Erythroblast (primary cell): Measurements from ENCODE around the gene ME3.

Experiments used
- GATA1 ChIP-seq: IDR thresholded peaks from 2 replicates; pipeline ENCODE4 v1.6.1; 2011; ENCODE audit warnings: low read depth, mild to moderate bottlenecking, control low read depth, low read length, moderate library complexity
- POLR2A ChIP-seq: IDR thresholded peaks from 2 replicates; pipeline ENCODE4 v1.6.1; 2011; ENCODE audit warnings: mild to moderate bottlenecking, low read length

- no peak for TF ChIP-seq POLR2A
- TF ChIP-seq GATA1 = no peak
Observed at GRCh38 chr11:86718999-86719398, 46.6 kb upstream of the ME3 start.
